ENCODE measurements around the gene STN1.
"Not testable (repeated sequence)": the region's sequence is repeated elsewhere in the genome, so short reads cannot be mapped to it uniquely, and the experiment has no call there.

STN1 gene

DNA sequence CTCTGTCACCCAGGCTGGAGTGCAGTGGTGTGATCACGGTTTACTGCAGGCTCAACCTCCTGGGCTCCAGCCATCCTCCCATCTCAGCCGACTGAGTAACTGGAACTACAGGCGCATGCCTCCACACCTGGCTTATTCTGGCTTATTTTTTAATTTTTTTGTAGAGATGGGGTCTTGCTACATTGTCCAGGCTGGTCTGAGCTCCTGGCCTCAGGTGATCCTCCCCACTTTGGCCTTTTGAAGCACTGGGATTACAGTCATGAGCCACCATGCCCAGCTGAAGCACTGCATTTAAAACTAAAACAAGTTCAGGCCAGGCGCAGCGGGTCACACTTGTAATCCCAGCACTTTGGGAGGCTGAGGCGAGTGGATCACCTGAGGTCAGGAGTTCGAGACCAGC, 70.6 kb downstream of the STN1 start:
- no peak overlapping the region for H3K4me3 ChIP-seq (ENCODE audit: low read depth, low read length)
- H3K4me1 ChIP-seq (ENCODE audit: control insufficient read depth, insufficient read depth, low read length), result peaks cover 3% of the 10 kb centered on the region
- H3K27me3 ChIP-seq (ENCODE audit: control insufficient read depth, insufficient read depth, low read length), result no peaks in the 10 kb centered on the region
- no peak overlapping the region for H3K9ac ChIP-seq (ENCODE audit: low read depth, low read length)
- no peaks in the 10 kb centered on the region for H3K9me3 ChIP-seq (ENCODE audit: control insufficient read depth, insufficient read depth, low read length)
- H3K36me3 ChIP-seq (ENCODE audit: control insufficient read depth, insufficient read depth, low read length), result no peaks in the 10 kb centered on the region

- H3K9ac ChIP-seq (ENCODE audit: low read depth, low read length), result peak overlapping the region; percentile 65
Observed at GRCh38 chr10:103845972-103846371, 72.0 kb downstream of the STN1 start.

DNA sequence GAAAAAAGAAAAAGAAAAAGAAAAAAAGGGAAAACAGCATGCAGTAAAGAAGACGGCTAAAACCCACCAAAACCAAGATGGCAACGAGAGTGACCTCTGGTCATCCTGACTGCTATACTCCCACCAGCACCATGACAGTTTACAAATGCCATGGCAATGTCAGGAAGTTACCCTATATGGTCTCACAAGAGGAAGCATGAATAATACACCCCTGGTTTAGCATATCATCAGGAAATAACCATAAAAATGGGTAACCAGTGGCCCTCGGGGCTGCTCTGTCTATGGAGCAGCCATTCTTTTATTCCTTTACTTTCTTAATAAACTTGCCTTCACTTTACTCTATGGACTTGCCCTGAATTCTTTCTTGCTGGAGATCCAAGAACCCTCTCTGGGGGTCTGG, 72.6 kb downstream of the STN1 start:
- H3K4me3 ChIP-seq (ENCODE audit: low read depth, low read length); H3K9me3 ChIP-seq (ENCODE audit: control insufficient read depth, insufficient read depth, low read length); H3K36me3 ChIP-seq (ENCODE audit: control insufficient read depth, insufficient read depth, low read length); H3K9ac ChIP-seq (ENCODE audit: low read depth, low read length); H3K27me3 ChIP-seq (ENCODE audit: control insufficient read depth, insufficient read depth, low read length): not testable (repeated sequence)
- peaks cover 13% of the 10 kb centered on the region for H3K4me1 ChIP-seq (ENCODE audit: control insufficient read depth, insufficient read depth, low read length)

More at GRCh38 chr10:103845972-103846371, 72.0 kb downstream of the STN1 start:
- Histone ChIP-seq H3K36me3 (ENCODE audit: control insufficient read depth, insufficient read depth, low read length) (no peaks in the 10 kb centered on the region), H3K27me3 (ENCODE audit: control insufficient read depth, insufficient read depth, low read length) (no peaks in the 10 kb centered on the region), H3K4me1 (ENCODE audit: control insufficient read depth, insufficient read depth, low read length) (peaks cover 6% of the 10 kb centered on the region), H3K4me3 (ENCODE audit: low read depth, low read length) (no peak overlapping the region), H3K9me3 (ENCODE audit: control insufficient read depth, insufficient read depth, low read length) (no peaks in the 10 kb centered on the region)

DNA sequence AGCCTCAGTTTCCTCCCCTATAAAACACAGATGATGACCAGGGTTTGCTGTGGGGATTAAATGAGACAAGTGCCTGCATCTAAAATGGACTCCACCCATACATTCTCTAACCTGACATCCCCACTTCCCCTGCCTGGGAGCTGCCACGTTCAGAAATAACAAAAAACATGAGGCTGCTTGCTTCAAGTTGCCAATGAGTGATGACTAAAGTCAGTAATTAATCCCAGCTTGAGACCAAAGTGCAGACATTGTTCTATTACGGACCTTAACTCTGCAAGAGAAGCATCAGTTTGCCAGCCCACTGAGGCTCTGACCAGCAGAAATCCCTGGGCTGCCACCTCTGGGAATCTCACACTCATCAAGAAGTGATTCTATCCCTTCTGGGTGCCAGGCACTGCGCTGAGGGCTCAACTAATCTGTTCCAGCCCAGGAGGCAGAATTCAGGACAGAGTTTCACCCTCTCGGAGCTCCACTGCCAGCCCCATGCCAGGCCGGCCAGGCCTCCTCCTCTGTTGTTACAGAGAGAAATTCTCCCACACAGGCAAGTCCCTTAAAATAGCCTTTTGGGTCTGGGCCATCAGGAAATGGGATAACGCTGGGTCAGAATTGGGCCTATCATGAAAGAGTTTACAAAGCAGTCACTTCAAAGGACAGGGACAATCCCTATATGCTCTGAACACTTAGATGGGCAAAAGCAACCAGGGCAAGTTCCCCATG, 74.0 kb downstream of the STN1 start:
- no peaks in the 10 kb centered on the region for H3K9me3 ChIP-seq (ENCODE audit: control insufficient read depth, insufficient read depth, low read length)
- H3K27me3 ChIP-seq (ENCODE audit: control insufficient read depth, insufficient read depth, low read length), result no peaks in the 10 kb centered on the region
- H3K36me3 ChIP-seq (ENCODE audit: control insufficient read depth, insufficient read depth, low read length), result no peaks in the 10 kb centered on the region
- H3K9ac ChIP-seq (ENCODE audit: low read depth, low read length), result no peak overlapping the region
- H3K4me3 ChIP-seq (ENCODE audit: low read depth, low read length), result no peak overlapping the region
- peaks cover 23% of the 10 kb centered on the region for H3K4me1 ChIP-seq (ENCODE audit: control insufficient read depth, insufficient read depth, low read length)

DNA sequence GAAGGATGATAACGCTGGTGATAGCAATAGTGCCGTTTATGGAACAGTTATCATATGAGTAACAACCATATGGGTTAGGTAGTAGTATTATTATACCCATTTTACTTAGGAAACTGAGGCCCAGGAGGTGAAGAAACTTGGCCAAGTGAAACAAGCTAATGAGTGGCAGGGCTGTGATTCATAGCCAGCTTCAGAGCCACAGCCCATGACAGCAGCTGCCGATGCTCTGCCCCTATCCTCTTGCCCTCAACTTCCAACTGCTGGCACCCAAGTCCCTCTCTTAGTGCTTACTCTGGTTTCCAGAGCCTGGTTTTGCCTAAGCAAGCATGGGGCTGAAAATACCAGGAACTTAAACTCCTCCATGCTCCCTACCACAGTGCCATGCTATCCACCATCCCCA, 74.9 kb downstream of the STN1 start:
- H3K36me3 ChIP-seq (ENCODE audit: control insufficient read depth, insufficient read depth, low read length), result no peaks in the 10 kb centered on the region
- no peak overlapping the region for H3K9ac ChIP-seq (ENCODE audit: low read depth, low read length)
- no peaks in the 10 kb centered on the region for H3K27me3 ChIP-seq (ENCODE audit: control insufficient read depth, insufficient read depth, low read length)
- peaks cover 24% of the 10 kb centered on the region for H3K4me1 ChIP-seq (ENCODE audit: control insufficient read depth, insufficient read depth, low read length)
- H3K4me3 ChIP-seq (ENCODE audit: low read depth, low read length), result no peak overlapping the region
- H3K9me3 ChIP-seq (ENCODE audit: control insufficient read depth, insufficient read depth, low read length), result no peaks in the 10 kb centered on the region

GRCh38 chr10:103842605-103843004, 75.4 kb downstream of the STN1 start:
- H3K27me3 ChIP-seq (ENCODE audit: control insufficient read depth, insufficient read depth, low read length), result no peaks in the 10 kb centered on the region
- H3K4me1 ChIP-seq (ENCODE audit: control insufficient read depth, insufficient read depth, low read length), result peaks cover 24% of the 10 kb centered on the region
- no peak overlapping the region for H3K4me3 ChIP-seq (ENCODE audit: low read depth, low read length)
- no peaks in the 10 kb centered on the region for H3K9me3 ChIP-seq (ENCODE audit: control insufficient read depth, insufficient read depth, low read length)
- H3K9ac ChIP-seq (ENCODE audit: low read depth, low read length), result no peak overlapping the region
- H3K36me3 ChIP-seq (ENCODE audit: control insufficient read depth, insufficient read depth, low read length), result no peaks in the 10 kb centered on the region

DNA sequence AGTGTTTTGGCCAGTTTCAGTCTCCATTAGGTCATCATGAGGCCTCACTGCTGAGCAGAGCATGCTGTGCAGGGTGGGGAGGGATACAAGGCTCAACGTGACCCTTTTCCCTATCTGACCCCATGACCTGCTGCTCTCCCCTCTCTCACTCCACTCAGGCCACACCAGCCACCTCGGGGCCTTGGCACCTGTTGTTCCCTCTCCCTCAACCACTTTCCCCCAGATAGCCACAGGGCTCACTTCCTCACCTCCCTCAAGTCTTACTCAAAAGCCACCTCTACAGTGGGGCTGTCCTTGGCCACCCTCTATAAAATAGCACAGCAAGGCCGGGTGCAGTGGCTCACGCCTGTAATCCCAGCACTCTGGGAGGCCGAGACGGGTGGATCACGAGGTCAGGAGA, 76.5 kb downstream of the STN1 start:
- no peaks in the 10 kb centered on the region for H3K27me3 ChIP-seq (ENCODE audit: control insufficient read depth, insufficient read depth, low read length)
- H3K36me3 ChIP-seq (ENCODE audit: control insufficient read depth, insufficient read depth, low read length), result no peaks in the 10 kb centered on the region
- no peak overlapping the region for H3K9ac ChIP-seq (ENCODE audit: low read depth, low read length)
- no peaks in the 10 kb centered on the region for H3K9me3 ChIP-seq (ENCODE audit: control insufficient read depth, insufficient read depth, low read length)
- H3K4me3 ChIP-seq (ENCODE audit: low read depth, low read length), result no peak overlapping the region
- peaks cover 24% of the 10 kb centered on the region for H3K4me1 ChIP-seq (ENCODE audit: control insufficient read depth, insufficient read depth, low read length)

DNA sequence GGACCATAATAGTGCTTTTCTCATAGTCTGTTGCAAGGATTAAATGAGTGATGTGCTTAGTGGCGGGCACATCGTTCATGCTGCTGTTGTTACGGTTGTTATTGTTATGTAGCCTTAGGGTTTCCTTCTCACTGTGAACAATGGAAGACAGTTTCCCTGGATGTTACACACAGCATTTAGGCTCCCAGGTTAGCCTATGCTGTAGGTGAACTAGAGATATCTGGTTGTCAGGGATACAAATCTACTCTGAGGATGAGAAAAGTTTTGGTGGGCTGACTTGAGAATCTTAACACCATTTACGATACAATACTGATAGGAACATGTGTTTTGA, 77.3 kb downstream of the STN1 start:
- no peak overlapping the region for H3K9ac ChIP-seq (ENCODE audit: low read depth, low read length)
- no peaks in the 10 kb centered on the region for H3K27me3 ChIP-seq (ENCODE audit: control insufficient read depth, insufficient read depth, low read length)

DNA sequence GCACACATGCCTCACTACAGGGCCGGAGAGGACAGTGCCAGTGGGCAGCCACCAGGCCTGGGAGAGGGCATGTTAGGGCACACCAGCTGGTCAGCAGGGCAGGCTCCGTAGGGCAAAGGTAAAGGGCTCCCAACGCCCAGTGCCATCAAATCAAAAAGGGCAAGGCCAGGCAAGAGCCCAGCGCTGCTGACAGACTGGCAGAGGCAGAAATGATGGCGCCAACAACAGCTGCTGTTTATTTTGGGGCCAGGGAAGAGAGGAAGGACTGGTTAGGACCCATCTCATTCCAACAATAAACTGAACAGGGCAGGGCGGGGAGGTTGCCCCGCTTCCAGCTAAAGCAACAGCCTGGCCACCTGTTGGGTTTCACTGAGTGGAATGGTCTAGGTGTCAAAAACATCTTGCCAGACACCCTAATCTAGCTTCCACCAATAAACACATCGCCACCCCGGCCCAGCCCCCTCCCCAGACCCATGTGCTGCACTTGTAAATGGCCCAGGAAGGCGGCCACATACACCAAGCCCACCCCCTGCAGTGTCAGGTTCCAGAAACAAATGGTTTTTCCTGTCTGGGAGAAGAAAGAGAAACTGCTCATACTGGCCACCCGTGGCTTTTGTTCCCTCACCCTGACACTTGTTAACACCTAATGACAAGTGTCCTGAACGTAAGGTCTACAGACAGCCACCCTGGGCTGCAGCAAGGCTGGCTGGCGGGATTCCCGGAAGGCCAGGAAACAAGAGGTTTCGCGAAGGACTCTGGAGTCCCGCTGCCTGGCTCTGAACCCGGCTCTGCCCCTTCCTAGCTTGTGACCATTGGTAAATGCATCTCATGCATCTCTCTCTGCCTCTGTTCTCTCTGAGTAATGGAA, 77.9 kb downstream of the STN1 start:
- no peaks in the 10 kb centered on the region for H3K9me3 ChIP-seq (ENCODE audit: control insufficient read depth, insufficient read depth, low read length)
- no peaks in the 10 kb centered on the region for H3K36me3 ChIP-seq (ENCODE audit: control insufficient read depth, insufficient read depth, low read length)
- no peak overlapping the region for H3K9ac ChIP-seq (ENCODE audit: low read depth, low read length)
- H3K4me1 ChIP-seq (ENCODE audit: control insufficient read depth, insufficient read depth, low read length), result peaks cover 23% of the 10 kb centered on the region
- H3K27me3 ChIP-seq (ENCODE audit: control insufficient read depth, insufficient read depth, low read length), result no peaks in the 10 kb centered on the region
- no peak overlapping the region for H3K4me3 ChIP-seq (ENCODE audit: low read depth, low read length)

More for the DNA sequence above, 77.3 kb downstream of the STN1 start:
- peaks cover 21% of the 10 kb centered on the region for H3K4me1 ChIP-seq (ENCODE audit: control insufficient read depth, insufficient read depth, low read length)
- no peak overlapping the region for H3K4me3 ChIP-seq (ENCODE audit: low read depth, low read length)
- H3K9me3 ChIP-seq (ENCODE audit: control insufficient read depth, insufficient read depth, low read length), result no peaks in the 10 kb centered on the region
- H3K36me3 ChIP-seq (ENCODE audit: control insufficient read depth, insufficient read depth, low read length), result no peaks in the 10 kb centered on the region

GRCh38 chr10:103839519-103839871, 78.5 kb downstream of the STN1 start:
- Histone ChIP-seq H3K27me3 (ENCODE audit: control insufficient read depth, insufficient read depth, low read length) (no peaks in the 10 kb centered on the region), H3K4me1 (ENCODE audit: control insufficient read depth, insufficient read depth, low read length) (peaks cover 26% of the 10 kb centered on the region), H3K9ac (ENCODE audit: low read depth, low read length) (no peak overlapping the region), H3K4me3 (ENCODE audit: low read depth, low read length) (no peak overlapping the region), H3K36me3 (ENCODE audit: control insufficient read depth, insufficient read depth, low read length) (no peaks in the 10 kb centered on the region), H3K9me3 (ENCODE audit: control insufficient read depth, insufficient read depth, low read length) (no peaks in the 10 kb centered on the region)

DNA sequence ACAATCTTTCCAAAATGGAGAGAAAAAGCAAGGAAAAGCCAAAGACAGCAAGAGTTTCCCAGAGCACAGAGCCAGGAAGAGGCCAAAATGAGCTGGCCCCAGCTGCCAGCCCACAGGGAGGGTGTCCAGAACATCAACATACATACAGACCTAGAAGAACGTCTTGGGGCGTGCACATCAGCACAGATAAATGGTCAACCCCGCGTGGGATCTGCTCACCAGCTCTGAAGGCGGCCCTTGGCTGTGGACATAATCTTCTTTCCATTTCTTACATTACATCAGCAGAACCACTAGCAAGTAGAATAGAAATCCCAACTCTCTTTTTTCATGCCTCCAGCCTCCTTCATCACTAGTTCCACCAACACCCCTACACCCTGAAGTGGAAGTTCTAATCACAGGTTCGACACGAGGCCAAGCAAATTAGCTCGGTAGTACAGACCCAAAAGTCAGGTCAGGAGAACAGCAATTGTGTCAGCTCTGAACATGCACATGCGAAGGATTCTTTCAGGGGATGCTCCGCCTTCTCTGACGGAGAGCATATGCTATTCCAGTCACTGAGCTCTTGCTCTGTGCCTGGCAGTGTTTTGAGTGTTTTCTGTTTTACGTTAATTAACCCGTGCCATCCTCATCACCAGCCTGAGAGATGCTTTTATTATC, 79.0 kb downstream of the STN1 start:
- Histone ChIP-seq H3K36me3 (ENCODE audit: control insufficient read depth, insufficient read depth, low read length) (no peaks in the 10 kb centered on the region), H3K4me3 (ENCODE audit: low read depth, low read length) (no peak overlapping the region), H3K4me1 (ENCODE audit: control insufficient read depth, insufficient read depth, low read length) (peaks cover 31% of the 10 kb centered on the region), H3K9me3 (ENCODE audit: control insufficient read depth, insufficient read depth, low read length) (no peaks in the 10 kb centered on the region), H3K27me3 (ENCODE audit: control insufficient read depth, insufficient read depth, low read length) (no peaks in the 10 kb centered on the region), H3K9ac (ENCODE audit: low read depth, low read length) (no peak overlapping the region)

DNA sequence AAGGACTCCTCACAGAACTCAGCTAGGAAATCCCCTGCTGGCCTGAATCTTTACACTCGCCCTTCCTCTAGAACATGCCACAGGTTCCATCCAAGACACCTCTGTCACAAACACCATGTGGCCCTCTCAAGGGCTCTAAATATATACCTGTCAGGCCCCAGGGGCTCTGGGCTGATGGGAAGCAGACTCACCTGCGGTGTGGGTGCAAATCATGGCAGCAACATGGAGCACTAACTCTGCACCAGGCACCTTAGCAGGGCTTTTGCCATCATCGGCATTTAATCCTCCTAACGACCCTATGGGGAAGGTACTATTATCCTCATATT, 80.0 kb downstream of the STN1 start:
- Histone ChIP-seq H3K9me3 (ENCODE audit: control insufficient read depth, insufficient read depth, low read length) (no peaks in the 10 kb centered on the region), H3K36me3 (ENCODE audit: control insufficient read depth, insufficient read depth, low read length) (no peaks in the 10 kb centered on the region), H3K4me1 (ENCODE audit: control insufficient read depth, insufficient read depth, low read length) (peaks cover 36% of the 10 kb centered on the region), H3K4me3 (ENCODE audit: low read depth, low read length) (no peak overlapping the region), H3K9ac (ENCODE audit: low read depth, low read length) (no peak overlapping the region), H3K27me3 (ENCODE audit: control insufficient read depth, insufficient read depth, low read length) (no peaks in the 10 kb centered on the region)
